CD4-positive, alpha-beta T cell treated with Interleukin-15 for 4 hours (primary cell): ENCODE results near the gene ATG4B.

Experiments used
- DNase-seq: peaks from one replicate; pipeline ENCODE4 v3.0.0-alpha.2; 2020; ENCODE audit warnings: low spot score

Gene ATG4B

GRCh38 chr2:241690202-241690717, 52.8 kb downstream of the ATG4B start:
- DNase-seq, result no peak

GRCh38 chr2:241692448-241692847, 55.0 kb downstream of the ATG4B start:
- no peak for DNase-seq

GRCh38 chr2:241695651-241696050, 58.2 kb downstream of the ATG4B start:
- DNase-seq, result no peak

GRCh38 chr2:241701149-241701398, 63.6 kb downstream of the ATG4B start:
- no peak for DNase-seq

- DNase-seq, result peak; percentile 96
Observed at GRCh38 chr2:241701399-241702154, 64.1 kb downstream of the ATG4B start, which contains the start of gene ING5. ING5 (plus strand) TSS chr2:241702039; CDS start chr2:241702066, 27 bp downstream.

- DNase-seq, result peak; percentile 85
Observed at GRCh38 chr2:241702155-241703031, 64.9 kb downstream of the ATG4B start.

GRCh38 chr2:241703032-241703604, 65.6 kb downstream of the ATG4B start:
- no peak for DNase-seq

- no peak for DNase-seq
Observed at GRCh38 chr2:241706537-241706936, 69.0 kb downstream of the ATG4B start.

- DNase-seq, result no peak
Observed at GRCh38 chr2:241708879-241709278, 71.4 kb downstream of the ATG4B start.

- no peak for DNase-seq
Observed at GRCh38 chr2:241719093-241719492, 81.6 kb downstream of the ATG4B start.

GRCh38 chr2:241720099-241720498, 82.6 kb downstream of the ATG4B start:
- no peak for DNase-seq

- DNase-seq, result no peak
Observed at GRCh38 chr2:241720560-241720959, 83.1 kb downstream of the ATG4B start.

- no peak for DNase-seq
Observed at GRCh38 chr2:241721852-241722251, 84.4 kb downstream of the ATG4B start.

- no peak for DNase-seq
Observed at GRCh38 chr2:241722896-241723454, 85.5 kb downstream of the ATG4B start.
